ENCODE results near the gene PLA2G4E. TPM values are rescaled to one million over a fixed set of nuclear protein-coding genes. Genes with fewer than 3 reads are reported as not detected.
A peak's percentile ranks its signal among the peaks of the same experiment; 100 is the strongest.

PLA2G4E gene
- total RNA-seq, 1 experiment from 2014 or later: not detected

DNA sequence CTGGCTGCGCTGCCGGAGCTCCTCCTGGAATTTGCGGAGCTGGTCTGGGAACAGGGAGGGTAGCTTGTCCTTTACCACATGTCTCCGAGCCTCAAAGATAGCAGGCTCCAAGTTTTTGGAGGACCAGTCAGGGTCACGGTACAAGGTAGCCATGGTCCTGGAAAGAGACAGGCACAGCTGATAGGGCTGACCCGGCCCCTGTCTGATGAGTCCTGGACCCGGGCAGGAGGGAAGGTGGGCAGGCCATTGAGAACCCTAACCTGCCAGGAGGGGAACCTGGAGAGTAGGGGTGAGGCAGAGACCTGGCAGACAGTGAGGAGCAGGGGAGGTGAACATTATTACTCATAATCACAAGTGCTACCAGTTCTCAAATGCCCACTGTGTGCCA, 28.0 kb downstream of the PLA2G4E start:
- DNase-seq (ENCODE audit: low read depth): no peak

DNA sequence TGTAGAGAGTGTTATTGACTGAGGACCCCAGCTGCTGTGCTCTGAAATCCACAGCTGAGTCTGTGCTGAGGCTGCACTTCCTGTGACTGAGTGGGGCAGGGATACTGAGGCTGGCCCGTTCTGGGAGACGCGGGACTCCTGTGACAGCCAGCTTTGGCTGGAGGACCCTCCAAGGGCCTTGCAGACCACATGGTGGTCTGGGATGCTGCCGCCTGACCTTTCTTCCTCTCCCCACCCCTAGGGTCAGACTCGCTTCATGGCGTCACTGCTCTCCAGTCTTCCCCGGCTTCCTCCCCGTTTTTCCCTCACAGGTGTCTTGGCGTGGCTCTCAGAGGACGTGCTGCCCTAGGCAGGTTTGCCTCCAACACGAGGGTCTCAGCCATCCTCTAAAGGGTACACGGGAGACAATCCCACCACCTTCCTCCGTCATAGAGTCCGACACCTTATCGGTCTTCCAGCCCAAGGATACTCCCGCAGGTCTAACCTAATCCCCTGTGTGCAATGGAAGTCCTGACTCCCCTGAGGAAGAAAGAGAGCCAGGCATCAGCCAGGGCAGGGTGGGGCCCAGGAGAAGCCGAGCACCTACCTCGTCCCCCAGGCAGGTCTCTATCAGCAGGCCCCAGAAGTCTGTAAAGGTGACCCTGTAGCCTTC, 28.6 kb downstream of the PLA2G4E start:
- DNase-seq (ENCODE audit: low read depth): no peak

DNA sequence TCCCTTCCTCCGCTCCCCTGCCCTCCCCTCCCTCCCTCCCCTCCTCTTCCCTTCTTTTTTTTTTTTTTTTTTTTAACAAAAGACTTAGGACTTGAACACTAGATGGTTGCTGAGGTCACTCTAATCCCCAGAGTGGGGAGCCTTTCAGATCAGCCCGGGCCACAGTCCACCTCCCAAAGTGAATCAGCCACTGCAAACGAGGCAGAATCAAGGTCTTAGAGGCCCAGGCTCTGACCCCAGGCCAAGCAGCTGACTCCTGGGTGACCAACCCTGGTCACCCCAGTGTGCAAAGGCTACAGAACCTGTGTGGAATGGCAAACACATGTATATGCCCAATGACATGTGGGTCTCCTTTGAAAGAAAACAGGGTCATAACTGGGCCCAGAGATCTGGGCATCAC, 30.2 kb downstream of the PLA2G4E start:
- no peak for DNase-seq (ENCODE audit: low read depth)

DNA sequence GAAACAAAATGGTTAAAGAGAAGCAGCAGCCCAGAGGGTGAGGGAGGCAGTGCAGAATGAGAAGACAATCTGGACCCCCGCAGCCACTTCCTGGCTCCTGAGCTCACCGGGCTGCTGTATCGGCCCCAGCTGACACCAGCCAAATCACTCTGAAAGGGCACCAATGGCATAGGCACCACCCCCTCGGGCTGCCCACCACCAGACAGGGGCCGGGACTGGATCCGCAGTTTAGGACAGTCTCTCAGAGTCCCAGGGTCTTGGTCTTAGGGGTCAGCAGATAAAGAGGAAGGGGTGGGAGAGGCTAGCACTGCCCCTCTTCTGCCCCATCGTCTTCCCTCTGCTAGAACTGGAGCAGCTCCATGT, 30.6 kb downstream of the PLA2G4E start:
- no peak for DNase-seq (ENCODE audit: low read depth)

DNA sequence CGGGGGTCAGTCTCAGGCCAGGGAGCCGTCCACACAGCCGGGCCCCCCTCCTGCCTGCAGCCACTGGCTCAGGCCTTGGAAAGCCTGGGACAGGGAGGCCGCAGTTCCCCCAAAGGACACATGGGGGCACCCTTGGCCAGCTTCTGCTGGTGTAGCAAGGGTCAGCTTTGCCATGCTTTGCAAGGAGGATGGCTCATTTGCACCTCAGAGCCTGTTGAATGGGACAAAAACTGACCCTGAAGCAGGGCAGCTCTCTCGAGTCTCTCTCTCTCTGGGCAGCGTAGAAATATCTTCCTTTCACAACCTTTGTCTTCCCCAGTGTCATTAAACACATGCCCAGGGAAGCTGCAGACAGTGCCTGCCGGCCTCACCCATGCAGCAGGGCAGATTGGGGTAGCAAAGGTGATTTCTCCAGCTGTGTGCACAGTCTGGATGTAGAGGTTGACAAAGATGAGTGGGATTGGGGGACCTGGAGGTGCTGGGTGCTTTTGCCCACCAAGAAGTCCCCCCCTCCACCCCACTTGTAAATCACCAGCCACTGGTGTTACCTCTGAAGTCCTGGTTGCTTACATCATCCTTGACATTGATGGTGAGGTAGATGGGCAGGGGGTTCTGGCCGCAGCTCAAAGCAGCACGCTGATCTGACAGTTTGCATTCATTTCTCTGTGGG, 31.1 kb downstream of the PLA2G4E start:
- peak; percentile 53 for DNase-seq (ENCODE audit: low read depth)

DNA sequence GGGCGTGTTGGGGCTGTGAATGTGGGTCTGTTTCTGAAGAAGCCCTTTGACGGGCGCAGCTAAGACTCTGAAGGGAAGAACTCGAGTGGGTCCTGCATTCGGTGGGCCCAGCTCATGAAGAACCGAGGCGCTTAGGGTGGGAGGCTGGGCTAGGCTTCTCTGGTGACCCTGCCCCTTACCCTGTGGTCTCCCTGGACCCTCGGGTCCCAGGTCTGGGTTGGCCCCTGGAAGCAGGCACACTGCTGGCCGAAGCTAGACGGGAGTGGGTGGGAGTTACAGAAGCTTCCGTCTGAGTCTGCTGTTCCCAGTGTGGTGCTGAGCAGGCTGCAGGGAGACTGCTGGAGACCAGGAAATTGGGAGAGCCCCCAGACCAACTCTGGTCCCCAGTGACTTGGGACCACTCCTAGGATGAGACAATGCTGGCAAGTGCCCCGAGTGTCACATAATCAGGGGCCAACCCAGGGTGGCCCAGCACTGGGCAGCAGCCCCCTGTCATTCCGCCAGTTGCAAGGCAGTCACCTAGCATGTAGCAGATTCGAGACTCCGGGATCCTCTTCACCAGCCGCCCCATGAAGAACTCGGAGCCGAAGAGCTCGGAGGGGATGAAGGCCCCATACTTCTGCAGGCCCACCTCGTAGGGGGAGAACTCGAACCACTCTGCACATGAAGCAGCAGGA, 31.8 kb downstream of the PLA2G4E start:
- no peak for DNase-seq (ENCODE audit: low read depth)

DNA sequence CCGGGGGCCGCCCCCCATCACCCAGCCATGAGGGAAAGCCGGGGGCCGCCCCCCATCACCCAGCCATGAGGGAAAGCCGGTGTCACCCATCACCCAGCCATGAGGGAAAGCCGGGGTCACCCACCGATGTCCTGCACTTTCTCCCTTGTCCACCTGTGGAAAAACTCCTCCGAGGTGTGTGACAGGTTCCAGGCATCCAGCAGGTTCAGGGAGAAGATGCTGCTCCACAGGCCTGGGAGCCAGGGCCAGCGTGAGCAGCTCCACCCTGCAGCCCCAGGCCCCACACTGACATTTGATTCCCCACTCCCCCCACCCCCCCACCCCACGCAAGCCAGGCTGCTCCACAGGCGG, 32.9 kb downstream of the PLA2G4E start:
- no peak for DNase-seq (ENCODE audit: low read depth)

DNA sequence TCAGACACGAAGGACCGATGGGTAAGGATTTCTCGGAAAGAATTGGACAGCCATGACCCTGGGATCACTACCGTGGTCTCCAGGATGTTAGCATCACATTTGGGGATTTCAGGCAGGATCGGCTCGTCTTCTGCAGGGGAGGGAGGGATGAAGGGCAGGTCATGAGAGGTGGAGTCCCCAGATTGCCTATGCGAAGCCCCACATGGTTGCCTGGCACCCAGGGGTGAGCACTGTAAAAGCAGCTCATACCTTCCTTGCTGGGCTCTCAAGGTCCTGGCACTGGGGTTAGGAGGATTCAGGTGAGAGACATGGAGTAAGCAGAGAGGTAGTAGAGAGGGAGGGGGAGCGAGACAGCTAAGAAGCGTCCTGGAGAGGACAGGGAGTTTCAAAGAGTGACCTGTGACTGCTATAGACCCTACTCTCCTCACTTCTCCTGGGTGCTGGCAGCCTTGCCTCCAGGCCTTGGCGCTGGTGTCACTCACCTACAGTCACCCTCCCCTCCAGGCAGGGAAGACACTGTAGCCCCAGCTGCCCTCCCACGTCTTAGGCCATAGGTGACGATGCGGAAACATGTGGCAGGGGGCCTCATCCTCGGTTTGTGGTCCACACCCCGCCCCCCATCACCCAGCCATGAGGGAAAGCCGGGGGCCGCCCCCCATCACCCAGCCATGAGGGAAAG, 33.5 kb downstream of the PLA2G4E start:
- DNase-seq (ENCODE audit: low read depth): no peak

DNA sequence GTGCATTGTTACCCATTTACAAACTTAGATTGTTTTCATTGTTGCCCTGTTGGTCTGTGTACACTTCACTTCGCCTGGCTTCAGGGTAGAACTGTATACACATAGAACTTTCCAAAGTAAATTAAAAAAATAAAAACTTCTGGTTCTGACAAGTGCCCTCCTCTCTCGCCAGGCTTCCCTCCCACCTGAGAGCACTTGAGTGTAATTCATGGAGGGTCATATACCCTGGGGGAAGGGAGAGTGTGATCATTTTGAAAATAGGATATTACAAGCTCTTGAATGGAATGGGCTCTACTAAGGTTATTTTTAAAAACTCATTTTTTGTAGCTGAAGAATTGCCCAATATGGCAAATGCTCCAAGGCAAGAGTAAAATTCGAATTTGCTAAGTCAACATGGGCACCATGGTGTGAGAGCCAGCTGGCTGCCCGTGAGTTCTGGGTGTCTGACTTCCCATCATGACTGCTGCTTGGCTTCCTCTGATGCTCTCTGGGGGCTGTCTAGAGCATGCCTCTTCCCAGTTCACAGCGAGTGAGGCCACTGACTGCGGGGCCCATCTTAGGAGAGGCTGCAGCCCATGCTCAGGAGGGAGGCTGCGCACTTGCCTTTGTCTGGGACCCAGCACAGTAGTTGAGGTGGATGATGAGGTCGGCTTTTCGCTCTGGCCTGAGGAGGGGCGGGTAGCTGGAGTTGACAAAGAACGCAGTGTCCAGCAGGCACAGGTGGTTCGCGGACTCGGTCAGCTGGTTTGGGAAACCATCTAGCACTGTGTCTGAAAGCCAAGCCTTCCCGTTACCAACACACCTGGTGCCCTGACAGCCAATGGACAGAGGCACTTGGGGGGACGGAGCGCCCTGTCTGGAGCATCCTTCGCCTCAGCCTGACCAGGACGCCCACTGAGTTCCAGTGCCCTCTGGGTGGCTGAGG, 35.3 kb downstream of the PLA2G4E start:
- no peak for DNase-seq (ENCODE audit: low read depth)

DNA sequence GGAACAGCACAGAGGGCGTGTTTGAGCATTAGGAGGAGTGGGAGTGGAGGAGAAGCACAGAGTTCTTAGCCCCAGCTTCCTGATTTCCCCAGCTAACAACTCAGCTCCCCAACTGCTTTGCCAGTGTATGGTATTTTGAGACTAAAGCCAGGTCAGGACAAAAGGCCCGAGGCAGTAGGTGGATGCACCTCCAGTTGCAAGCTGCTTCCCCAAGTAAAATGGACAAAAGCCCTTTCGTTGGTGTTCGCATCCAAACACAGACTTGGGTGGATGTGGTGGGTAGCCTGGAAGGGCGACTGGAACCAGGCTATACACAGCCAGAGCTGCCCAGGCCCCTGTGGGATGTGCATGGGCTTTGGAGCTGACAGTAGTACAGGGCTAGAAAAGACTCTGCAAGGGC, 36.2 kb downstream of the PLA2G4E start:
- no peak for DNase-seq (ENCODE audit: low read depth)

DNA sequence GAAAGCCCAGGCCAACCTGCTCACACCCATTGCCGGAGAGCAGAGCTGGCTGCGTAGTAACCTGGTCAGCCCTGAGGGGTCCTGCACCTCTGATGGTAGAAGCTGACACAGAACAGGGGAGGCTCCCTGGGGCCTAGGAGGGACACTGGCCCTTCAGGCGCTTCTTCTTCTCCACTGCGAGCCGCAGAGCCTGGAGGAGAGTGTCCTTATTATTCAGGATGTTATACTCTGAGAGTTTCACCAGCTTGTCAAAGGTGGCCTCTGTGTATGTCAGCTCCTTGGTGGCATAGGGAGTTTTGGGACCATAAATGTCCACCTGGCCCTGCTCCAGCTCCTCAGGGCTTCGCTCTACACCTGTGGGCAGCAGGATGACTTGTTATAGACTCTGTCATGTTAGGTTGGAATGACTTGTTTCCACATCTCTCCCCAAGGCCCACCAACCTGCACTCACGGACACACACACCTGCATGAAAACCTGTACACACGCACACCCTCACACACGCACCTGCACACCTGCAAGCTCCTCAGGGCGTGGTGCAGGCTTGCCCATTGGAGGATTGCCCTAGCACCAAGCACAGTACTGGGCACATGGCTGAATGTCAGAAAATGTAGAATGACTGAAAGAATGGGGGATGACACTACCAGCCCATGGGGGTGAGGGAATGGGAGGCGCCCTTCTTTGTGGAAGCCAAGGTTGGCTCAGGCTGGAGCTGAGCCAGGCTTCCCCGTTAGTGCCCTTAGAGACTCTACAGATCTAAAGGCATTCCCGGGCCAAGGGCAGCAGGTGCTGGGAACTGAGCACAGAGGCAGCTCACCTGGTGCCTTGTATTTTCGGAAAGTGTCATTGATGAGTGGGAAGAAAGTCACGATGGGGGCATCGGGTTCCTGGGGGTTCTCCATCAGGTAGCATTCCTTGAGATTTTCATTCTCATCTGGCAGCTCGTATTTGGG, 36.9 kb downstream of the PLA2G4E start:
- no peak for DNase-seq (ENCODE audit: low read depth)

DNA sequence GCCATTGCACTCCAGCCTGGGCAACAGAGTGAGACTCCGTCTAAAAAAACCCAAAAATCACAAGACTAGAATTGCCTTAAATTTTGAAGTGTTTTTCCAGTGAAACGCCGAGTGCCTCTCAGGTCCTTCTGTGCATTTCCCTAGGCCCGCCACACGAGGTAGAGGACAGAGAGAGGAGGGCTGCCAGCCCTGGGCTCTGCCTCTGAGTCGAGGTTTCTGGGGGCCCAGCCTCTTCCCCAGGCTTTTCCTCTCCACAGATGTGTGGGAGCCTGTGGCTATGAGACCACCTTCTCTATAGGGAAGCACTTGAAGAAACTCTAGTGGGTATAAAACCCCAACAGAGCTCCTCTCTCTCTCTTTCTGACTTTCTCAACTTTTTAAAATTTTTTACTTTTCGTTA, 37.6 kb downstream of the PLA2G4E start:
- DNase-seq (ENCODE audit: low read depth): no peak

DNA sequence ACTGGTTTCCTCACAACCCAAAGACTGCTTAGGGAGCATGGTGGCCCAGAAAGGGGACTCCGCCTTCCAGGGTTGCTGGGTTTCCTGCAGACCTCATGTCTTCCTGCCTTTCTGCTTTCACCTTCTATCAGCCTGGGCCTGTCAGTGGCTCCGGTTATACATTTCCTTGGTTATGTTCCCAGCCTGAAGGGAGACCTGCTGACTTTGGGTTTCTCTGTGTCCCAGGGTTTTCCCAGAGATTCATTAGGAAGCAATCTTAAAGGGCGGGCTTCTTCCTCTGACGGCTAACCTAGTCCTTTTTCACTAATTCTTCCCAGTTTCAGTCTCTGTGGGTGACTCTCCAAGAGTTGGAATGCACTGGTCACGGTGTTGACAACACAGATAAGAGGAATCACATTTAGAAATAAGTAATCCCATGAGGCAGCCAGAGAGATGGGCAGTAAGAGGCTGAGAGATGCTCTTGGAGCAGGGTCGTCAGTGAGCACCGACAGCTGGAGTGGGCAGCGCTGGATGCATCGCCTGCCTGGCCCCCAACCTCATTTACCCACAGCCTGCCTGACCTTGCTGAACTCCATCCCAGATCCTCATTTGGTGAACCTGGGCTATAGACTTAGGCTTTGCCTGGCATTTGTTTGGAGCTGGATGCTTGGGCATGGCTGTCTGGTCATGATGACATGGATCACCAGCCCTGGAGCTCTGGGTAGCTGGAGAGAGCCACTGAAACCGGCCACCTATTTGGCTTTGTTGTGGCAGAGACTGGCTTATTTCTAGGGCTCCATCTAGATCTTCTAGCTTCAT, 38.5 kb downstream of the PLA2G4E start:
- DNase-seq (ENCODE audit: low read depth): no peak

DNA sequence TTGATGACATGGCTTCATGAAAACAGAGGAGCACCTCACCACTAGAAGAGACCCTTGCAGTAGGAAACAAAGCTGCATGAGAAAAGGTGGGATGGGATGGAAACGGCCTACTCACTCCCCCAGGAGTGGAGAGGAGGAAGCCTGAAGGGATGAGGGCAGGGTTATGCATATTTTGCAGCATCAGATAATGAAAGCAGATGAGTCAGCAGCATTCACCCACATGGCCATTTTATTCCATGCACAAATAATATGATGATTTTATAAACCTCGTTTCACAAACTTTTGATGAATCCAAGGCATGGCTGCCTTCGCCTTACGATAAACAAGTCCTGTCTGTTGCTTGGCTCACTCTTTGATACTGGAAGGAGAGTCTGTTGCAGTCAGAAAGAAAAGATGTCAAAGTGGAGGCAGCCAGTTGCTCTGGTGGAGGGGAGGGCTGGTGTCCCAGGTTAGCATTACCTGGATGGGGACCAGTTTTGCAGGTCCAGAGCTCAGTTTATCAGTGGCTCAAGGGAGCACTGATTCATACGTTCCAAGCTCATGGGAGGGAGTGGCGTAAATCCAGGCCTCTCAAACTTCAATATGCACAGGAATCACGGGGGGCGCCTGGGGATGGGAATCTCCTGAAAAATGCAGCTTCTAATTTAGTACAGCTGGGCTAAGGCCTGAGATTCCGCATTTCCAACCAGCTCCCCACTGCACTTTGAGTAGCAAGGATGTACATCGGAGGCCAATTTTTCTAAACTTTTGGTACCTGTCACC, 39.3 kb downstream of the PLA2G4E start:
- no peak for DNase-seq (ENCODE audit: low read depth)

DNA sequence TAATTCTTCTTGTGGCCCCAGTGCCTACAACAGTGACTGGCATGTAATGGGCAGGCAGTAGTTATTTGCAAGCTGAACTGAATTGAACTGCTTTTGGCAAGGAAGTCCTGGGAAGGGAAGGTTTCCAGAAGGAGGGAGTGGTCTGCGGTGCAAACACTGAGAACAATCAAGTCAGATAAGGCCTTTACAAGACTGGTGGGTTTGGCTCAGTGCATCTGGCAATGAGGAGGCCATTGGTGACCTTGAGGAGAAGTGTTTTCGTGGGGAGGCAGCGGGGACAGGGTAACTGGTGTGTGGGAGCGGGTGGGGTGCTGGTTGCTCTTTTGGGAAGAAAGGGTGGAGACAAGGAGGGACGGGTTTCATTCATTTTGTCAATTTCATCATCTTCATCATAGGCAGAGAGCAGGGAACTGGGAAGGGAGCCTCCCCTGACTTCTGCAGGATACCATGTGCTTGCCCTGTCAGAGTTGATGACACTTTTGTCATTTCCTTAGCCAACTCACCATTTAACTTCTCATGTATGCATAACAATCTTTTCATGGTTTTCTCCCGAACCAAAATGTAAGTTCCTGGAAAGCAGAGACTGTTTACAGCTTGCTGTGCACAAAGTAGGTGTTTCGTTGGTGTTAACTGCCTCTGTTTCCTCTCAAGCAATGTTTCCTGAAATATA, 40.1 kb downstream of the PLA2G4E start:
- no peak for DNase-seq (ENCODE audit: low read depth)

DNA sequence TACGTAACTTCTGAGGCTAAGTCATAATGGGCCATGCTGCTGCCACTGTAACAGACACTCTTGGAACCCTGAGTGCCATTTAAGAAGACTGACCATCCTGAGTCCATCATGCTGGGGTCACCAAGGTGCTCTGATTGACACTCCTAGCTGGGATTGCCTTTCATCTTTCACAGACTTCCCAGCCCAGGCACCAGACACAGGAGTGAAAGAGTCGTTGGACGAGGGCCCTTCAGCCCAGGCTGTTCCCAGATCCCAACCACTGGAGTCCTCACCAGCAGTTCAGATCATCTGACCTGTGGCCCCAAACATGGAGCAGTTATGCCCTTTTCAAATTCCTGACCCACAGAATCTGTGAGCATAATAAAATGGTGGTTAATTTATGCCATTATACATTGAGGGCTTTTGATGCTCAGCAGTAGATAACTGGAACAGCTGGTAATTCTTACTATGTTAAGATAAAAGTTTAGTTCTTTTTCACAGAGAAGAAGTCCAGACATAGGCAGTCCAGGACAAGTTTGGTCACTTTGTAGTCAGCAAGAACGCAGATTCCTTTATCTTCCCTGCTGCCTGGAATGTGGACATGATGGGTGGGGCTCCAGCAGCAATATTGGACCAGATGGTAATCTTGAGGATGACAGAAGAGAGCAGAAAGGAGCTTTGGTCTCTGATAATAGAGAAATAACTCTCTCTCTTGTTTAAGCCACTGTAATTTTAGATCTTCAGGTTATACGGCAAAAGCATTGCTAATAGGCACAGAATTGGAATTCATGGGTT, 41.2 kb downstream of the PLA2G4E start:
- no peak for DNase-seq (ENCODE audit: low read depth)

DNA sequence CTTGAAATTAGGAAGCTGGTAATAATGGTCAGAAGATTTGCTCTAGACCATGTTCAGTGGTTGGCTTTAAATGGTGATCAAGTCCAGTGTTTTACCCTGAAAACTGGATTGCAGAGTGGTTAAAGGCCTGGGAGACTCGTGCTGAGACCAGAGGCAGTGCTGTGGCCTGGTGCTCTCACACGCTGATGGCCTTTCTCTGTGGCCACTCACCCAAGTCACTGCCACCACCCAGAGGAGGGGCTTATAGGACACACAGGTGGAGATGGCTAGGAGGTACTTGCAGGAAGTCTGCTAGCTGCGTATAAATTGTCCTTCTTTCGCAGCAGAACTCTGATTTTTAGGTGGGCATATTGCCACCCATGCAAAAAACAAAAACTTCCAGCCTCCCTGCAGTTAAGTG, 42.3 kb downstream of the PLA2G4E start:
- no peak for DNase-seq (ENCODE audit: low read depth)
